ENCODE measurements around the gene POLD2.

Gene POLD2

GRCh38 chr7:44141221-44141850 lies 18.0 kb upstream of the POLD2 start, which contains the start of gene MYL7:
TSS of gene MYL7 (minus strand) at chr7:44141332. CDS start at chr7:44141305, 27 bp downstream.
- H3K4me1 ChIP-seq (ENCODE audit: control insufficient read depth, insufficient read depth, low read length): no peaks in the 10 kb centered on the region
- no peaks in the 10 kb centered on the region for H3K36me3 ChIP-seq (ENCODE audit: control insufficient read depth, insufficient read depth, low read length)
- no peak within 1 kb of the TSS for H3K27ac ChIP-seq (ENCODE audit: low read depth, low read length)
- peaks cover 4% of the 10 kb centered on the region for H3K27me3 ChIP-seq (ENCODE audit: control insufficient read depth, insufficient read depth, low read length)
- no peak within 1 kb of the TSS for H3K4me3 ChIP-seq (ENCODE audit: low read length)
- no peak within 1 kb of the TSS for H3K9ac ChIP-seq (ENCODE audit: low read length)

- no peak overlapping the region for H3K27ac ChIP-seq (ENCODE audit: low read depth, low read length)
- H3K36me3 ChIP-seq (ENCODE audit: control insufficient read depth, insufficient read depth, low read length): no peaks in the 10 kb centered on the region
- H3K4me1 ChIP-seq (ENCODE audit: control insufficient read depth, insufficient read depth, low read length): no peaks in the 10 kb centered on the region
- H3K9ac ChIP-seq (ENCODE audit: low read length): no peak overlapping the region
- H3K4me3 ChIP-seq (ENCODE audit: low read length): no peak overlapping the region
- H3K27me3 ChIP-seq (ENCODE audit: control insufficient read depth, insufficient read depth, low read length): no peaks in the 10 kb centered on the region
These were observed 17.0 kb upstream of the POLD2 start for GRCh38 chr7:44140341-44140740.

- no peaks in the 10 kb centered on the region for H3K27me3 ChIP-seq (ENCODE audit: control insufficient read depth, insufficient read depth, low read length)
- H3K9ac ChIP-seq (ENCODE audit: low read length): no peak overlapping the region
- H3K4me3 ChIP-seq (ENCODE audit: low read length): no peak overlapping the region
- H3K4me1 ChIP-seq (ENCODE audit: control insufficient read depth, insufficient read depth, low read length): no peaks in the 10 kb centered on the region
- no peak overlapping the region for H3K27ac ChIP-seq (ENCODE audit: low read depth, low read length)
- H3K36me3 ChIP-seq (ENCODE audit: control insufficient read depth, insufficient read depth, low read length): no peaks in the 10 kb centered on the region
These were observed 16.1 kb upstream of the POLD2 start for GRCh38 chr7:44139311-44140010.

GRCh38 chr7:44138698-44139097 lies 15.3 kb upstream of the POLD2 start:
- Histone ChIP-seq H3K4me1 (ENCODE audit: control insufficient read depth, insufficient read depth, low read length) (no peaks in the 10 kb centered on the region), H3K36me3 (ENCODE audit: control insufficient read depth, insufficient read depth, low read length) (no peaks in the 10 kb centered on the region), H3K4me3 (ENCODE audit: low read length) (no peak overlapping the region), H3K27ac (ENCODE audit: low read depth, low read length) (no peak overlapping the region), H3K27me3 (ENCODE audit: control insufficient read depth, insufficient read depth, low read length) (no peaks in the 10 kb centered on the region), H3K9ac (ENCODE audit: low read length) (no peak overlapping the region)

- H3K27me3 ChIP-seq (ENCODE audit: control insufficient read depth, insufficient read depth, low read length): no peaks in the 10 kb centered on the region
- H3K4me3 ChIP-seq (ENCODE audit: low read length): no peak overlapping the region
- H3K36me3 ChIP-seq (ENCODE audit: control insufficient read depth, insufficient read depth, low read length): no peaks in the 10 kb centered on the region
- no peak overlapping the region for H3K9ac ChIP-seq (ENCODE audit: low read length)
- H3K4me1 ChIP-seq (ENCODE audit: control insufficient read depth, insufficient read depth, low read length): no peaks in the 10 kb centered on the region
- no peak overlapping the region for H3K27ac ChIP-seq (ENCODE audit: low read depth, low read length)
These were observed 13.4 kb upstream of the POLD2 start for GRCh38 chr7:44136731-44137130.

- Histone ChIP-seq H3K9ac (ENCODE audit: low read length) (no peak overlapping the region), H3K4me3 (ENCODE audit: low read length) (no peak overlapping the region), H3K27me3 (ENCODE audit: control insufficient read depth, insufficient read depth, low read length) (no peaks in the 10 kb centered on the region), H3K36me3 (ENCODE audit: control insufficient read depth, insufficient read depth, low read length) (no peaks in the 10 kb centered on the region), H3K4me1 (ENCODE audit: control insufficient read depth, insufficient read depth, low read length) (no peaks in the 10 kb centered on the region), H3K27ac (ENCODE audit: low read depth, low read length) (no peak overlapping the region)
These were observed 11.7 kb upstream of the POLD2 start for GRCh38 chr7:44134943-44135628.

- Histone ChIP-seq H3K27ac (ENCODE audit: low read depth, low read length) (no peak overlapping the region), H3K36me3 (ENCODE audit: control insufficient read depth, insufficient read depth, low read length) (no peaks in the 10 kb centered on the region), H3K4me1 (ENCODE audit: control insufficient read depth, insufficient read depth, low read length) (no peaks in the 10 kb centered on the region)
These were observed 9.9 kb upstream of the POLD2 start for GRCh38 chr7:44133295-44133694.

GRCh38 chr7:44132039-44132438 lies 8.7 kb upstream of the POLD2 start:
- H3K9ac ChIP-seq (ENCODE audit: low read length): no peak overlapping the region
- H3K4me3 ChIP-seq (ENCODE audit: low read length): no peak overlapping the region
- no peaks in the 10 kb centered on the region for H3K27me3 ChIP-seq (ENCODE audit: control insufficient read depth, insufficient read depth, low read length)
- no peak overlapping the region for H3K27ac ChIP-seq (ENCODE audit: low read depth, low read length)
- H3K4me1 ChIP-seq (ENCODE audit: control insufficient read depth, insufficient read depth, low read length): no peaks in the 10 kb centered on the region
- no peaks in the 10 kb centered on the region for H3K36me3 ChIP-seq (ENCODE audit: control insufficient read depth, insufficient read depth, low read length)

More at GRCh38 chr7:44133295-44133694, 9.9 kb upstream of the POLD2 start:
- no peak overlapping the region for H3K4me3 ChIP-seq (ENCODE audit: low read length)
- no peaks in the 10 kb centered on the region for H3K27me3 ChIP-seq (ENCODE audit: control insufficient read depth, insufficient read depth, low read length)
- H3K9ac ChIP-seq (ENCODE audit: low read length): no peak overlapping the region

- H3K4me1 ChIP-seq (ENCODE audit: control insufficient read depth, insufficient read depth, low read length): no peaks in the 10 kb centered on the region
- H3K4me3 ChIP-seq (ENCODE audit: low read length): no peak overlapping the region
- H3K9ac ChIP-seq (ENCODE audit: low read length): no peak overlapping the region
- H3K36me3 ChIP-seq (ENCODE audit: control insufficient read depth, insufficient read depth, low read length): no peaks in the 10 kb centered on the region
- no peaks in the 10 kb centered on the region for H3K27me3 ChIP-seq (ENCODE audit: control insufficient read depth, insufficient read depth, low read length)
- no peak overlapping the region for H3K27ac ChIP-seq (ENCODE audit: low read depth, low read length)
These were observed 8.1 kb upstream of the POLD2 start for GRCh38 chr7:44131173-44132029.

- H3K9ac ChIP-seq (ENCODE audit: low read length): no peak overlapping the region
- H3K27me3 ChIP-seq (ENCODE audit: control insufficient read depth, insufficient read depth, low read length): no peaks in the 10 kb centered on the region
- H3K27ac ChIP-seq (ENCODE audit: low read depth, low read length): no peak overlapping the region
- H3K36me3 ChIP-seq (ENCODE audit: control insufficient read depth, insufficient read depth, low read length): no peaks in the 10 kb centered on the region
- no peaks in the 10 kb centered on the region for H3K4me1 ChIP-seq (ENCODE audit: control insufficient read depth, insufficient read depth, low read length)
- H3K4me3 ChIP-seq (ENCODE audit: low read length): no peak overlapping the region
These were observed 5.6 kb upstream of the POLD2 start for GRCh38 chr7:44128721-44129582.

- Histone ChIP-seq H3K9ac (ENCODE audit: low read length) (no peak overlapping the region), H3K36me3 (ENCODE audit: control insufficient read depth, insufficient read depth, low read length) (no peaks in the 10 kb centered on the region), H3K4me1 (ENCODE audit: control insufficient read depth, insufficient read depth, low read length) (peaks cover 5% of the 10 kb centered on the region), H3K4me3 (ENCODE audit: low read length) (no peak overlapping the region), H3K27ac (ENCODE audit: low read depth, low read length) (no peak overlapping the region), H3K27me3 (ENCODE audit: control insufficient read depth, insufficient read depth, low read length) (no peaks in the 10 kb centered on the region)
These were observed 3.8 kb upstream of the POLD2 start for GRCh38 chr7:44127161-44127560.

Data from rectal smooth muscle tissue (tissue), 1 donor.